HEK293 (cell line): Measurements from ENCODE around the gene ARPC4.
"Not testable (repeated sequence)": the region's sequence is repeated elsewhere in the genome, so short reads cannot be mapped to it uniquely, and the experiment has no call there.

Source experiments
- CTCF ChIA-PET: fragments of 350-600 bp; formaldehyde crosslinking; extraction: SDS; loops from one replicate; lab custom pipeline; 2021; ENCODE audit warnings: antibody characterized with exemption; lab: Yijun Ruan, JAX
- POLR2A ChIA-PET: fragments of 300-600 bp; formaldehyde crosslinking; extraction: SDS; loops from one replicate; lab custom pipeline; 2020; ENCODE audit warnings: antibody characterized with exemption, inconsistent platforms; lab: Yijun Ruan, JAX
- H3K27ac ChIP-seq: fragments of 200-500 bp; sonication (Bioruptor generic); 2 replicates; pipeline ENCODE4 v1.5.1; 2014; ENCODE audit warnings: low read depth, low read length, control low read depth, inconsistent platforms; ENCODE audit errors: extremely low read depth
- H3K36me3 ChIP-seq, 2 experiments: fragments of 200-500 bp in 1 of 2; sonication (Bioruptor generic) in 1 of 2; 1 replicate in 1 of 2; 2 replicates in 1 of 2; pipeline ENCODE4 v1.5.1; 2014 to 2017; ENCODE audit warnings: inconsistent platforms in 2 of 2, low read length in 2 of 2; ENCODE audit not compliant: control insufficient read depth in 2 of 2, insufficient read depth in 1 of 2
- H3K4me1 ChIP-seq: fragments of 200-500 bp; sonication (Bioruptor generic); 2 replicates; pipeline ENCODE4 v1.5.1; 2014; ENCODE audit warnings: mild to moderate bottlenecking, low read length, inconsistent platforms; ENCODE audit not compliant: control insufficient read depth, insufficient read depth
- H3K4me3 ChIP-seq: 2 replicates; pipeline ENCODE4 v1.5.1; 2011; ENCODE audit warnings: low read depth, mild to moderate bottlenecking, control low read depth, low read length, moderate library complexity
- H3K9me3 ChIP-seq: fragments of 200-500 bp; sonication (Bioruptor generic); 2 replicates; pipeline ENCODE4 v1.5.1; 2014; ENCODE audit warnings: low read depth, low read length, inconsistent platforms; ENCODE audit not compliant: control insufficient read depth, insufficient read depth
- SP7 ChIP-seq: fragments of 450-650 bp; formaldehyde crosslinking; IDR thresholded peaks from 2 replicates; pipeline ENCODE4 v1.5.1; 2016; ENCODE audit warnings: missing biosample characterization, missing genetic modification characterization
- ZBTB11 ChIP-seq: fragments of 450-650 bp; formaldehyde crosslinking; conservative IDR thresholded peaks from 2 replicates; pipeline ENCODE4 v1.5.1; 2016; ENCODE audit warnings: low read depth, missing biosample characterization, missing genetic modification characterization
- ZEB2 ChIP-seq: fragments of 450-650 bp; formaldehyde crosslinking; IDR thresholded peaks from 2 replicates; pipeline ENCODE4 v1.5.1; 2016; ENCODE audit warnings: missing biosample characterization, missing genetic modification characterization
- ZFP69B ChIP-seq: fragments of 450-650 bp; formaldehyde crosslinking; IDR thresholded peaks from 2 replicates; pipeline ENCODE4 v1.5.1; 2016; ENCODE audit warnings: missing biosample characterization, missing genetic modification characterization
- ZNF121 ChIP-seq: fragments of 450-650 bp; formaldehyde crosslinking; IDR thresholded peaks from 2 replicates; pipeline ENCODE4 v1.5.1; 2016; ENCODE audit warnings: missing biosample characterization, missing genetic modification characterization
- ZNF362 ChIP-seq: fragments of 450-650 bp; formaldehyde crosslinking; IDR thresholded peaks from 2 replicates; pipeline ENCODE4 v1.5.1; 2016; ENCODE audit warnings: missing biosample characterization, missing genetic modification characterization
- ZNF394 ChIP-seq: fragments of 450-650 bp; formaldehyde crosslinking; IDR thresholded peaks from 2 replicates; pipeline ENCODE4 v1.5.1; 2016; ENCODE audit warnings: missing biosample characterization, missing genetic modification characterization, mild to moderate bottlenecking, moderate library complexity, borderline replicate concordance
- ZNF513 ChIP-seq: fragments of 450-650 bp; IDR thresholded peaks from 2 replicates; pipeline ENCODE4 v1.5.1; 2018; ENCODE audit warnings: missing biosample characterization, missing genetic modification characterization
- ZNF645 ChIP-seq: fragments of 450-650 bp; formaldehyde crosslinking; IDR thresholded peaks from 2 replicates; pipeline ENCODE4; 2016; ENCODE audit warnings: missing biosample characterization, missing genetic modification characterization

Gene ARPC4

GRCh38 chr3:9770276-9770812 lies 22.5 kb upstream of the ARPC4 start:
- POLR2A ChIA-PET = interaction anchor here (0.5 to 2.6 kb wide), 11 partner anchors 8 to 382 kb away, joined by 3 to 18 read pairs (median 4); partner anchors contain the start of genes ARPC4, BRPF1, CRELD1 and OGG1
- Histone ChIP-seq H3K27ac (peak overlapping the region; percentile 76; the same call in 1 of the 2 replicates), H3K4me1 (peaks cover 9% of the 10 kb centered on the region), H3K9me3 (no peaks in the 10 kb centered on the region), H3K4me3 (peak overlapping the region; percentile 67), H3K36me3 (peaks cover 0 to 21% of the 10 kb centered on the region in 2 experiments; a peak in 1 of 3 replicates)
- TF ChIP-seq ZNF645 (tag by site-specific recombination) = 0 out of 2 replicates have a peak, but pooled peaks have one; percentile 28
- peak; percentile 49 for TF ChIP-seq ZFP69B (tag by site-specific recombination)
- TF ChIP-seq ZNF394 (tag by site-specific recombination) = no peak
- TF ChIP-seq ZBTB11 = no peak
- TF ChIP-seq SP7 (tag by site-specific recombination) = 0 out of 2 replicates have a peak, but pooled peaks have one; percentile 9
- CTCF ChIA-PET = interaction anchor here (0.6 kb wide), 1 partner anchor 9 kb away, joined by 3 read pairs; no protein-coding TSS in a partner anchor

- 0 out of 2 replicates have a peak, but pooled peaks have one; percentile 13 for TF ChIP-seq ZNF362 (tag by site-specific recombination)
- peak; percentile 73; the same call in 1 of the 2 replicates for TF ChIP-seq ZNF121
- H3K36me3 ChIP-seq = peaks cover 0 to 14% of the 10 kb centered on the region in 2 experiments; a peak in 1 of 3 replicates
- not testable (repeated sequence) for H3K27ac ChIP-seq, H3K9me3 ChIP-seq, H3K4me1 ChIP-seq, H3K4me3 ChIP-seq
- POLR2A ChIA-PET = interaction anchor here (1.5 kb wide), 1 partner anchor 25 kb away, joined by 4 read pairs; no protein-coding TSS in a partner anchor
- CTCF ChIA-PET = interaction anchor here (1.2 to 1.3 kb wide), 2 partner anchors 11 to 56 kb away, joined by 5 to 7 read pairs; no protein-coding TSS in a partner anchor
Measured at GRCh38 chr3:9771007-9771406, 21.9 kb upstream of the ARPC4 start.

- H3K4me3 ChIP-seq = no peak overlapping the region
- POLR2A ChIA-PET = no interaction called here
- no peaks in the 10 kb centered on the region for H3K4me1 ChIP-seq
- CTCF ChIA-PET = interaction anchor here (0.7 to 0.9 kb wide), 2 partner anchors 9 to 46 kb away, joined by 3 read pairs; partner anchors contain the start of gene BRPF1
- H3K27ac ChIP-seq = no peak overlapping the region
- H3K36me3 ChIP-seq = peaks cover 10 to 29% of the 10 kb centered on the region in 2 experiments; a peak in 2 of 3 replicates
- H3K9me3 ChIP-seq = no peaks in the 10 kb centered on the region
- TF ChIP-seq ZNF513 (no peak), ZEB2 (tag by site-specific recombination) (no peak)
- TF ChIP-seq, all 188 proteins: peak for 0
Measured at GRCh38 chr3:9776896-9777693, 15.8 kb upstream of the ARPC4 start.
